SK-MEL-5 (cell line): Measurements from ENCODE around the gene ZSWIM2. TPM values are rescaled to one million over a fixed set of nuclear protein-coding genes. Genes with fewer than 3 reads are reported as not detected.

Experiments
- total RNA-seq: library from RNA; depleted of rRNA; stranded (reverse); fragments of >200 nt; shearing (Covaris generic); gene quantifications from 2 replicates; pipeline ENCODE4 v1.2.3, GENCODE V29; 2014; rRNA removed

ZSWIM2 gene
- total RNA-seq, 1 experiment from 2014 or later, result not detected

Other genes with a start within 250 kb of the ZSWIM2 start
- 8.1 and 8.4 TPM in 2 replicates for gene FAM171B, start 155.1 kb downstream of the ZSWIM2 start, total RNA-seq